Skeletal muscle tissue (tissue), 4 donors: ENCODE data around the gene FUT1. TPM values are rescaled to one million over a fixed set of nuclear protein-coding genes. Genes with fewer than 3 reads are reported as not detected.
A peak's percentile ranks its signal among the peaks of the same experiment; 100 is the strongest.

Experiments used
- H3K27ac ChIP-seq: one replicate; pipeline ENCODE4 v1.7.0; 2013; ENCODE audit warnings: mild to moderate bottlenecking, low read depth, low read length, inconsistent platforms
- H3K27me3 ChIP-seq, 3 donors: one replicate each; pipeline ENCODE4 v1.7.0; 2013; ENCODE audit warnings: low read length in 3 of 3; ENCODE audit not compliant: control insufficient read depth in 3 of 3, insufficient read depth in 3 of 3
- H3K36me3 ChIP-seq, 3 donors: one replicate each; pipeline ENCODE4 v1.7.0; 2013; ENCODE audit warnings: low read length in 3 of 3; ENCODE audit not compliant: control insufficient read depth in 3 of 3, insufficient read depth in 3 of 3
- H3K4me1 ChIP-seq, 3 donors: one replicate each; pipeline ENCODE4 v1.7.0; 2013; ENCODE audit warnings: low read length in 3 of 3, mild to moderate bottlenecking in 3 of 3; ENCODE audit not compliant: control insufficient read depth in 3 of 3, insufficient read depth in 3 of 3
- H3K4me3 ChIP-seq, 3 donors: one replicate each; pipeline ENCODE4 v1.7.0; 2013; ENCODE audit warnings: low read length in 3 of 3
- H3K9ac ChIP-seq, 3 donors: one replicate each; pipeline ENCODE4 v1.7.0; 2013; ENCODE audit warnings: low read length in 3 of 3, mild to moderate bottlenecking in 3 of 3, moderate library complexity in 2 of 3, low read depth in 1 of 3
- H3K9me3 ChIP-seq, 3 donors: one replicate each; pipeline ENCODE4 v1.7.0; 2013; ENCODE audit warnings: low read length in 3 of 3; ENCODE audit not compliant: control insufficient read depth in 3 of 3
- total RNA-seq: library from RNA; depleted of rRNA; stranded (reverse); fragments of >200 nt; gene quantifications from one replicate; pipeline ENCODE4 v1.2.3, GENCODE V29; 2014
- donor health status: Osteomylitis.

Gene FUT1
- total RNA-seq, 1 donor from 2014 or later, result 1.0 TPM

DNA sequence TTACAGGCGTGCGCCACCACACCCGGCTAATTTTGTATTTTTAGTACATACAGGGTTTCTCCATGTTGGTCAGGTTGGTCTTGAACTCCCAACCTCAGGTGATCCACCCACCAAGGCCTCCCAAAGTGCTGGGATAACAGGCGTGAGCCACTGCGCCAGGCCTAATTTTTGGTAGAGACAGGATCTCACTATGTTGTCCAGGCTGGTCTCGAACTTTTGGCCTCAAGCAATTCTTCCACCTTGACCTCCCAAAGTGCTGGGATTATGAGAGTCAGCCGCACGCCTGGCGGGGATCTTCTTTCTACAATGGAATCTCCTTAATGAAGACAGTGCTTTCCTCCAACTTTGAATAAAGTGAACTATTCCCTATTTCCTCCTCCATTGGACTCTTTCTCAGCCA is 17.8 kb downstream of the FUT1 start:
- Histone ChIP-seq H3K36me3 (peaks cover 0 to 2% (median 0%) of the 10 kb centered on the region in 3 donors), H3K9ac (no peak overlapping the region), H3K4me3 (no peak overlapping the region), H3K27me3 (no peaks in the 10 kb centered on the region), H3K4me1 (peaks cover 4 to 11% (median 10%) of the 10 kb centered on the region in 3 donors), H3K9me3 (no peaks in the 10 kb centered on the region), H3K27ac (no peak overlapping the region)

DNA sequence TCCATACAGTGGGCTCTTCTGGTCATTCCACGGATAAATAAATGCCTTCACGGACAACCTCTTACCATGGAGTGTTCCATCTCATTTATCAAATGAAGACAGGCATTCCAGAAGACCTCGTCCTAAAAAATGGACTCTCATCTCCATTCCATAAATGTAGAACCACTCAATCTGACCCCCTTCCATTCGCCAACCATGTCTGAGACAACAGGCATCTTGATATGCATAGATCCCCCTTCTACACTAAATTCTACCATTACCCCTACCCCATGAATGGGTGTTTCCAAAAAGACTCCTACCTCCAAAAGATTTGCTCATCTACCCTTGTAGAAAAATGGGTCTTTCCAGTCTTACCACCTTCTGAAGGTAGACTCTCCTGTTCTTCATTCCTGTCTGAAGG is 21.0 kb downstream of the FUT1 start:
- H3K4me3 ChIP-seq, result no peak overlapping the region
- H3K4me1 ChIP-seq, result no peaks in the 10 kb centered on the region
- no peak overlapping the region for H3K9ac ChIP-seq
- peaks cover 0 to 2% (median 0%) of the 10 kb centered on the region in 3 donors for H3K36me3 ChIP-seq
- H3K9me3 ChIP-seq, result no peaks in the 10 kb centered on the region
- no peaks in the 10 kb centered on the region for H3K27me3 ChIP-seq
- no peak overlapping the region for H3K27ac ChIP-seq

DNA sequence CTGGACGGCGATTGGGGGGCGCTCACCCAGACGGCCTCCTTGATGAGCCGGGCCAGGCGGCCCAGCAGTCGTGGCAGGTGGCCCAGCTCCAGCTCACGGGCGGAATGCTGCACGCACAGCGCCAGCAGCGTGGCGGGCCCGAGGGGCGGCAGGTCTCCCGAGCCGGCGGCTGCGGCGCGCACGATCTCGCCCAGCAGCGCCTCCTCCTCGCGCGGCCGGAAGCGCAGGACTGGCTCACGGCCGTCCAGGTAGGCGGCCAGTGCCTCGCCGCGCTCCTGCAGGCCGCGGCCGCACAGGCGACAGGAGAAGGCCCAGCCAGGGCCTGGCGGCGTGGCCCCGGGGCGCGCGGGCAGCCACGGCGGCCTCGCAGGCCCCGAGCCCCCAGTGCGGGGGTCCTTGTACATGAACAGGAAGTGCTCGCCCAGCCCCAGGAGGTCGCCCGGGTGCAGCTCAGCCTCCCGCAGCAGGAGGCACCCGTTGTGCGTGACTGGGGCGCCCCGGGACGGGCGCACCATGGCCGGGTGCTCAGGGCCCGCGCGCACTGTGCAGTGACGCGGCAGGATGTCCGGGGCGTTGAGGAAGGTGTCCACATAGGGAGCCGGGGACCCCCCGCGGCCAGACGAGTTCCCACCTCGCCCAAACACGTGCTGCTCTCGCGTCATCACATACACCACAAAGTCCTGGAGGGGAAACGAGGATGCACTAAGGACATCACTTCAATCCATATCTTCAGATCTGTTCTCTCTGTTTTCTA is 23.4 kb downstream of the FUT1 start:
- no peak overlapping the region for H3K4me3 ChIP-seq
- no peaks in the 10 kb centered on the region for H3K9me3 ChIP-seq

DNA sequence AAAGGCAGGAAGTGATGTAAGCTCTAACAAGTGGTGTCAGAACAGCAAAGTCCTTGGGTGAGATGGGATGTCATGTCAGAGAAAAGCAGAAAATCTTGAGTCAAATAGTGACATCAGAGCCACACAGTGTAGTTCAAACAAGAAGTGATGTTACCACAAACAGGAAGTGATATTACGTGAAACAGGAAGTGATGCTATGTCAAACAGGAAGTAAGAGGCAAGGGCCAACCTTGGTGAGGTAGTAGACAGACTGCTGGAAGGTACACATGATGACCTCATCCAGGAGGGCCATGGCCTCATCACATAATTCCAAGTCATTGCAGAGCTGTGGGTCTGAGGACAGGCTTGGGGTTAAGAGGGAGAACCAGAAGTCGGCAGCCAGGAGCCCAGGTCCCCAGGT is 25.9 kb downstream of the FUT1 start:
- peaks cover 0 to 2% (median 0%) of the 10 kb centered on the region in 3 donors for H3K36me3 ChIP-seq
- no peak overlapping the region for H3K9ac ChIP-seq
- H3K4me3 ChIP-seq, result no peak overlapping the region
- peak overlapping the region; percentile 79 for H3K27ac ChIP-seq
- H3K4me1 ChIP-seq, result peaks cover 8 to 14% (median 9%) of the 10 kb centered on the region in 3 donors
- H3K9me3 ChIP-seq, result no peaks in the 10 kb centered on the region
- no peaks in the 10 kb centered on the region for H3K27me3 ChIP-seq

More for the DNA sequence above, 23.4 kb downstream of the FUT1 start:
- Histone ChIP-seq H3K27me3 (no peaks in the 10 kb centered on the region), H3K27ac (no peak overlapping the region), H3K4me1 (peaks cover 7 to 12% (median 7%) of the 10 kb centered on the region in 3 donors), H3K9ac (no peak overlapping the region), H3K36me3 (peaks cover 0 to 2% (median 2%) of the 10 kb centered on the region in 3 donors)

DNA sequence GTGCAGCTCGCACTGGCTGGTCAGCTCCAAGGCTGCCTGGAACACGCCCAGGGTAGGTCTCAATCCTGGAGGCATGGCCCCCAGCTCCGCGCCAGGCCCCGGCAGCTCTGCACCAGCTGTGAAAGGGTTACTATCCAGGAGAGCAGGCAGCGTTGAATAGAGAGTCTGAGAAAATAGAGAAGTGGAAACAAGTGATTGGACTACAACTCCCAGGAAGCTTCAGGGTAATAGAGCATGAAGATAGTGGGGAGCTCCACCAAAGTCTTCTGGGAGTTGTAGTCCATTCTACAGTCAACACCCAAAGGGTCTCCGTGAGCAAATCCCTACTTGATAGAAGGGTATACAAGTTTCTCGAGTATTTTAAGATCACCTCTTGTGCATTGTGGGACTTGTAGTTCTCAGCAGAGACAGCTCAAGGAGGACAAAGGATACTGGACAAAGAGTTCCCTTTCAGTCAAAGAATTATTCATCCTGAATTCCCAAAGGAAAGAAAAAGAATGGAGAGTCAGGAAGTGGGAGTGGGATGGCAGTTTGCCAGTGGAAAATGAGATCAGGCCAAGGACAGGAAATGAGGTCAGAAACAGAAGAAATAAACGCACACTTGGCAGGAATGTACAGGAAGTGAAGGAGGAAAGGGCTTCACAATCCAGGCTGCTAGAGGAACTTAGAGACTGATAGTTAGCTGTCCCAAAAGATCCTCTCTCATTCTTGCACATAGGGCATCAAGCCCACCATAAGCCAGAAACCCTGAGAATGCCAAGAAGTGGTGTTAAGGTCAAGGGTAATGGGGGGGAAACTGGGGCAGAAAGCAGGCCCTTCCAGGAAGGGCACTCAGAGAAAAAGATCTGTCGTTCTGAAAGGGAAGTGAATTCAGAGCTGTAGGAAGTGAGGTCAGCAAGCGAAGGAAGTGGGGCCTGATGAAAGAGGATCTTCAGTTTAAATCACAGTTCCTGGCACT is 27.4 kb downstream of the FUT1 start:
- H3K27ac ChIP-seq, result peak overlapping the region; percentile 79
- H3K9ac ChIP-seq, result peak overlapping the region in 1 of 3 donors; percentile 47
- H3K4me1 ChIP-seq, result peaks cover 13 to 26% (median 14%) of the 10 kb centered on the region in 3 donors
- H3K36me3 ChIP-seq, result peaks cover 0 to 2% (median 0%) of the 10 kb centered on the region in 3 donors
- H3K4me3 ChIP-seq, result peak overlapping the region in 1 of 3 donors; percentile 41
- H3K9me3 ChIP-seq, result no peaks in the 10 kb centered on the region
- H3K27me3 ChIP-seq, result no peaks in the 10 kb centered on the region

DNA sequence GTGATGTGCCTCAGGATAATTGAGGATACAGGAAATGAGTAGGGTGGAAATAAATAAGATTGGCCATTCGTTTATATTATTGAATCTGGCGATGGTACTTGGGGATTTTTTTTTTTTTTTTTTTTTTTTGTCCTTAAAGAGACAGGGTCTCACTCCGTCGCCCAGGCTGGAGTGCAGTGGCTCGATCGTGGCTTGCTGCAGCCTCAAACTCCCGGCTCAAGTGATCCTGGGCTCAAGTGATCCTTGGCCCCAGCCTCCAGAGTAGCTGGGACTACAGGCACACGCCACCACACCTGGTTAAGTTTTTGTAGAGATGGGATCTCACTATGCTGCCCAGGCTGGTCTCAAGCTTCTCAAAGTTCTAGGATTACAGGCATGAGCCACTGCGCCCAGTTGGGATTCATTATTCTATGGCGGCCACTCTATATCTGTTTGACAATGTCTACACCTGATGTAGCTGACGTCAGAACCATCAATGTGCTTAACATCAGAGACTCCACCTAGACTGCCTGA is 30.2 kb downstream of the FUT1 start:
- Histone ChIP-seq H3K27me3 (no peaks in the 10 kb centered on the region), H3K36me3 (peaks cover 0 to 4% (median 0%) of the 10 kb centered on the region in 3 donors), H3K9me3 (no peaks in the 10 kb centered on the region), H3K4me3 (no peak overlapping the region), H3K4me1 (peaks cover 28 to 48% (median 34%) of the 10 kb centered on the region in 3 donors), H3K9ac (no peak overlapping the region), H3K27ac (no peak overlapping the region)

DNA sequence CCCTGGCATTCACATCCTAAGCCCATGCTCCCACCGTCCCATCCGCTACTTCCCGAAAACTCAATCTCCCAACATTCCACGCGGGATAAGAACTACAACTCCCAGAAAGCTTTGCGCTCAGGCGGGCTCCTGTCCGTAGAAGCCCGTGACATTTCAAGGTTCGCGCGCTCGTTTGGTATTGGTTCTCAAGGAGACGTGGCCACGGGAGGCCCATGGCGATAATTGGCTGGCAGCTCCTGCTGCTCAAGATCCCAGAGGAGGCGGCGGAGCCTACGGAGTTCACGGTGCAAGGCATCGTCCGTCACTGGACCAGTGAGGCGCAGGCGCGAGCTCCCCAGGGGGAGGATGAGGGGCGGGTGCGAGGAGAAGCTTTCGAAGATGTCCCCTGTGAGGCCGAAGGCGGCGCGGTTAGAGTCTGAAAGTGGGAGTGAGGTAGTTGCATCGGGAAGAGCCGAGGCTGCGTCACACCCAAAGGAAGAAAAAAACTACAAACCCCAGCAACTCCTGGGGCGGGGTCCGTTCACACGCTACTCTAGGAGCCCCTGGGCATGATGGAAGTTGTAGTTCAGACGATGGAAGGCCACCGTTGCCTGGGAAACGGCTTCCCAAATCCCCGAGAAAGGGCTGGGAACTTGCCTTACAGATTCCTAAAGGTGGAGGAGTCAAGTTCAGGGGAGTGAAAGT is 31.7 kb downstream of the FUT1 start:
- Histone ChIP-seq H3K27ac (peak overlapping the region; percentile 97), H3K27me3 (no peaks in the 10 kb centered on the region), H3K9me3 (no peaks in the 10 kb centered on the region), H3K36me3 (peaks cover 0 to 4% (median 0%) of the 10 kb centered on the region in 3 donors), H3K4me3 (peak overlapping the region; percentile 85 to 88 (median 86)), H3K4me1 (peaks cover 41 to 63% (median 47%) of the 10 kb centered on the region in 3 donors), H3K9ac (peak overlapping the region; percentile 94 to 99 (median 97))

DNA sequence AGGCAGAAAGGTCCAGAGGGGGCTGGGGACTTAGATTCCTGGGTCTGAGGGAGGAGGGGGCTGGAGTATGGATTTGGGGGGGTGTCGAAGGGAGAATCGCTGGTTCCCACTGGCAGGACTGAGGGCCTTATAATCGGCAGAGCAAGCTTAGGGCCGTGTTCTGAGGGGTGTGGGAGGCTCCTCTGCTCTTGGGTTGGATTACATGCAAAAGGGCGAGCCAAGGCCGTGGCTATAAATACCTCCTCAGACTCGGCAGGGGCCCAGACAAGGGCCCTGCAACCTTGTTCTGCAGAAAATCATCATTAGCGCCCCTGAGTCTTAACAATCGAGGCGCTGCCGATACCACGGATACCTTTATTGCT is 32.2 kb downstream of the FUT1 start:
- Histone ChIP-seq H3K36me3 (peaks cover 0 to 6% (median 3%) of the 10 kb centered on the region in 3 donors), H3K9me3 (no peaks in the 10 kb centered on the region), H3K4me1 (peaks cover 46 to 66% (median 52%) of the 10 kb centered on the region in 3 donors), H3K27ac (peak overlapping the region; percentile 97), H3K4me3 (peak overlapping the region; percentile 85 to 88 (median 86)), H3K27me3 (no peaks in the 10 kb centered on the region), H3K9ac (peak overlapping the region; percentile 94 to 99 (median 97))
